Ishikawa (cell line): ENCODE data around the gene RAB17.

Source experiments
- CEBPB ChIP-seq: IDR thresholded peaks from 2 replicates; pipeline ENCODE4 v1.6.1; 2012
- TF ChIP-seq, protein P1 (sequence below): IDR thresholded peaks from 2 replicates; pipeline ENCODE4 v1.6.1; 2012

DNA sequence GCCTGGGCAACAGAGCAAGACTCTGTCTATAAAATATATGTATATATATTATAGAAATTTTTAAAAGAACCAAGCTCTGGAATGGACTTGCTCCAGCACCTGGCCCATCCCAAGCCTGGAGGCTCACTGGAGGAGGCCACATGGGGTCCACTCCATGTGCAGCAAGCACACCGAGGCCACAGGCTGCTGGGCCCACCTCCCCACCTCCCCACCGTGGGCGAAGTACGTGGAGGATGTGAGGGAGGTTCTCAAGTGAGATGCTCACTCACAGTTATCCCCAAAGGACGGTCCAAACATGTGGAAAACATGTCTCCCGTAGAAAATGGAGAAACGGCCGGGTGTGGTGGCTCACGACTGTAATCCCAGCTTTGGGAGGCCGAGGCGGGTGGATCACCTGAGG lies 13.9 kb upstream of the RAB17 start:
- no peak for TF ChIP-seq CEBPB
- TF ChIP-seq, protein P1, sequence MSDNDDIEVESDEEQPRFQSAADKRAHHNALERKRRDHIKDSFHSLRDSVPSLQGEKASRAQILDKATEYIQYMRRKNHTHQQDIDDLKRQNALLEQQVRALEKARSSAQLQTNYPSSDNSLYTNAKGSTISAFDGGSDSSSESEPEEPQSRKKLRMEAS, result no peak
